Muscle of leg (tissue), 11 donors: ENCODE results near the gene C17orf67. TPM values are rescaled to one million over a fixed set of nuclear protein-coding genes. Genes with fewer than 3 reads are reported as not detected.

Experiments
- DNase-seq: peaks from one replicate; pipeline ENCODE4 v3.0.0; 2013
- H3K27ac ChIP-seq: one replicate; pipeline ENCODE4 v1.5.1; 2013; ENCODE audit warnings: mild to moderate bottlenecking, low read length, control low read depth
- H3K27me3 ChIP-seq: one replicate; pipeline ENCODE4 v1.6.1; 2013; ENCODE audit warnings: low read length; ENCODE audit not compliant: control insufficient read depth, insufficient read depth
- H3K36me3 ChIP-seq: one replicate; pipeline ENCODE4 v1.6.1; 2013; ENCODE audit warnings: low read length; ENCODE audit not compliant: control insufficient read depth, insufficient read depth
- H3K4me1 ChIP-seq: one replicate; pipeline ENCODE4 v1.6.1; 2013; ENCODE audit warnings: low read length; ENCODE audit not compliant: control insufficient read depth, insufficient read depth
- H3K4me3 ChIP-seq: one replicate; pipeline ENCODE4 v1.5.1; 2013; ENCODE audit warnings: low read length, control low read depth
- H3K9me3 ChIP-seq: replicated peaks from 2 replicates; pipeline ENCODE4 v1.6.1; 2013; ENCODE audit warnings: low read depth, low read length; ENCODE audit not compliant: control insufficient read depth
- WGBS: methylation state at CpG from one replicate; pipeline ENCODE4 v1.1.5; 2013; ENCODE audit warnings: missing lambda C conversion rate; ENCODE audit not compliant: insufficient coverage; 5-methylcytosine and 5-hydroxymethylcytosine counted together
- polyA plus RNA-seq, 8 donors: library from polyadenylated mRNA; unstranded; fragments of 120-200 nt; gene quantifications; one replicate each; pipeline versions ENCODE4 v1.2.1 to v1.2.3, GENCODE V29; 2013; ENCODE audit warnings: inconsistent platforms in 1 of 8, low replicate concordance in 1 of 8; ENCODE audit not compliant: insufficient read length in 8 of 8, insufficient read depth in 1 of 8
- total RNA-seq: library from RNA; stranded (reverse); fragments of 120-200 nt; gene quantifications from one replicate; pipeline ENCODE4 v1.2.4, GENCODE V29; 2013

Gene C17orf67
- total and polyA plus RNA-seq, 9 donors = 1.3 to 2.3 (median 1.9) TPM

DNA sequence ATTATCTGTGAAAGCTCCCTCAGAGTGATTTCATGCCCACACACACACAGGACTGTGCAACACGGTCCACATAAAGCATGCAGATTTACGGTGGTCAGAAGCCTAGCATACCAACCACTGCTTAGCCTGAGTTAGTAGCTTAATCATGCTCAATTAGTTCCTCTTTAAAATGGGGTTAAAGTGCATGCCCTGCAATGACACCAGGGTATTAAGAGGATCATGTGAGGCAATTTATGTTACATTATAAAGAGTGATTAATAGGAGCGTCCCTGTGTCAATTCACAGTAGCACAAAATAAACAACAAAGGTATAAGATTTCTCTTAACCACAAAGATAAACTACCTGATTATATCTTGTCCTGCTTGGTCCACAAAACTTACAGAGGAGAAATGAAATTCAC is 39.8 kb downstream of the C17orf67 start:
- Histone ChIP-seq H3K36me3 (no peaks in the 10 kb centered on the region), H3K4me3 (no peak overlapping the region), H3K27ac (no peak overlapping the region), H3K9me3 (no peaks in the 10 kb centered on the region), H3K4me1 (peaks cover 6% of the 10 kb centered on the region), H3K27me3 (no peaks in the 10 kb centered on the region)
- DNase-seq = no peak
- WGBS = no CpG with 5 or more reads among the region's 3 CpGs

DNA sequence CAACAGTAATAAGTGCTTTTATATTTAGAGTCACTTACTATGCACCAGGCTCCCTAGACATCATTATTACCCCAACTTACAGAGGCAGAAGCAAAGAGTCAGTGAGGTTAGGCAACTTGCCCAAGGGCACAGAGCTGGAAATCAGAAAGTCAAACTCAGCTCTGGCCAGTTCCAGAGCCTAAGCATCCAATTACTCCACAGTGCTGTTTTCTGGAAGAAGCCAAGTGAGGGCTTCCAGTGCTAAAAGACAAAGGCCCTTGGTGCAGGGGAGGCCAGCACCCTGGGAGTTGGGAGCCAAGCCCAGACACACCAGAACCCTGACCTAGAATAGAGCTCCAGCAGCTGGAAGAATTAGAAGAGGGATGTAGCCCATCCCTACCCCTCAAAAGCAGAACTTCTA is 40.2 kb downstream of the C17orf67 start:
- Histone ChIP-seq H3K4me3 (no peak overlapping the region), H3K36me3 (no peaks in the 10 kb centered on the region), H3K4me1 (peaks cover 6% of the 10 kb centered on the region), H3K9me3 (no peaks in the 10 kb centered on the region), H3K27me3 (no peaks in the 10 kb centered on the region), H3K27ac (no peak overlapping the region)
- no peak for DNase-seq

DNA sequence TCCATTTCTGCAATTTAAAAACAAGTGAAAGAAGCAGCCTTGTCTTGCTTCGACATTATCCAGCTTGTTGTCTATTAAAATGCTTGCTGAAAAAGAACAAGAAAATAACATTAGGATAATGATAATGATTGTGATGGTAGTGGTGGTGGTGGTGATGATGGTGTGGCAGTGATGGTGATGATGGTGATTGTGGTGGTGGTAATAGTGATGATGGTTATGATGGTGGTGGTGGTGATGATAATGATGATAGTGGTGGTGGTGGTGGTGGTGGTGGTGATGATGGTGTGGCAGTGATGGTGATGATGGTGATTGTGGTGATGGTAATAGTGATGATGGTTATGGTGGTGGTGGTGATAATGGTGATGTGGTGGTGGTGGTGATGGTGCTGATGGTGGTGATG is 41.5 kb downstream of the C17orf67 start:
- Histone ChIP-seq H3K9me3 (no peaks in the 10 kb centered on the region), H3K27me3 (no peaks in the 10 kb centered on the region), H3K36me3 (no peaks in the 10 kb centered on the region), H3K4me3 (no peak overlapping the region), H3K4me1 (peaks cover 6% of the 10 kb centered on the region), H3K27ac (no peak overlapping the region)
- WGBS = 91% methylated on average over 1 of the region's 1 CpG
- DNase-seq = no peak

DNA sequence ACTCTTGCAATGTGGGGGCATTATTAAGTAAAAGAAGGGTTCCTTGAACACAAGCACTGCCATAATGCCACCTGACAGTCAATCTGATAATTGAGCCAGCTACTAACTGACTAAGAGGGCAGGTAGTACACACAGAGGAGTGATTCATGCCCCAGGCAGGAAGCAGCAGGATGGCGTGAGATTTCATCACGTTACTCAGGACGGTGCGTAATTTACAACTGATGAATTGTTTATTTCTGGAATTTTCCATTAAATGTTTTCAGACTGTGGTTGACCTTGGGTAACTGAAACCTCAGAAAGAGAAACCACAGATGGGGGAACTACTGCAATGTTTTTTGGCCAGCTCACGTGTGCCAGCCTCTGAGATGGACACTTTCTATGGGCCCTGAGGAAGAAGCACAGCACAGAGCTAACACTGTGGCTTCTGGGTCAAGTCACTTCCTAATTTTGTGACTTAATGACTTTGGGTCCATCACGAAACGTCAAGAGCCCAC is 46.7 kb downstream of the C17orf67 start:
- Histone ChIP-seq H3K9me3 (no peaks in the 10 kb centered on the region), H3K4me1 (no peaks in the 10 kb centered on the region), H3K4me3 (no peak overlapping the region), H3K36me3 (no peaks in the 10 kb centered on the region), H3K27me3 (no peaks in the 10 kb centered on the region), H3K27ac (no peak overlapping the region)
- 45% methylated on average over 5 of the region's 7 CpGs for WGBS
- peak; percentile 42 for DNase-seq

DNA sequence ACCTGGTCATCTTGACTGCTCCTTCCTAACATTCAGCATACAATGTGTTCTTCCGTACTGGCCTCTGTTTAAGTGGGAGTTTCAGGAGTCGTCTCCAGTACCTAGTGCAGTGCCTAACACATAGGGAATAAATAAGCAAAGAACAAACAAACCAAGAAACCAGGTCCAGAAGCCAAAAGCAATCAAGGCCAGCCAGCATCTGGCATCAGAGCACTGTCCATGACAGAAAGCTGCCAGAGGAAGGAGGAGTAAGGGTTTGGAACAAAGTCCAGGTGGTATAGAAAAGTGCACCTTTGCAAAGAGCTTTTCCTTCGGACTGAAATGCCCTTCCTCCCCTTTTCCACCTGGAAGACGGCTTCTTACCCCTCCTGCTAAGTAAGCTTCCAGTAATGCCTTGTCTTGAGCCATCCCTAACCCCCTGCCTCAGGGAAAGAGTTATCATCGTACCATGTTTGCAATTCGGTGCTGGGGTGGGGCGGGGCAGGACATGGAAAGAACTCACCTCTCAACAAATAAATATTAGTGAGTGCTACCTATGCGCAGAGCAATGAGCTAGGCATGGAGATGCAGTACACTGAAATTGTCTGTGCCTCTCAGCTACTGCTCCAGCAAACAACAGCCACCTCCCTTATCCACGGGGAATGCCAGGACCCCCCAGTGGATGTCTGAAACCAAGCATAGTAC is 47.6 kb downstream of the C17orf67 start:
- no peak for DNase-seq
- 43% methylated on average over 1 of the region's 9 CpGs for WGBS
- no peak overlapping the region for H3K27ac ChIP-seq
- H3K27me3 ChIP-seq = peaks cover 3% of the 10 kb centered on the region
- no peaks in the 10 kb centered on the region for H3K9me3 ChIP-seq
- no peaks in the 10 kb centered on the region for H3K36me3 ChIP-seq
- H3K4me1 ChIP-seq = no peaks in the 10 kb centered on the region
- no peak overlapping the region for H3K4me3 ChIP-seq

DNA sequence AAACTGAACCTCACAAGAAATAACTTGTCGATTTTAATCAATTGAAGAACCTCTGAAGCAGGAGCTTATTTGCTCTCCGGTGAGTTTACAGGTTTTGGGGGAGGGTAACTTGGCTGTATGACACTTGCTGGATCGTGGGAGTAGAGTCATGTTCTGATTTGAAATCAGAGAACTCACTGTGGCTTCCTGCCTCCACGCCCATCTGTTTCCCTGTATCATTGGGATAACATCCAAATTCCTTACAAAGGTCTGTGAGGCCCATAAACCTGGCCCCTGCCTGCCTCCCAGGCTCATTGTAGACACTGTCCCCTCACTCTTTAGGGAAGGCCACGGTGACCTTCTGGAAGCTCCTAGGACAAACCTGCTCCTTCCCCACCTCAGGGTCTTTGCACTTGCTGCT is 48.3 kb downstream of the C17orf67 start:
- peaks cover 6% of the 10 kb centered on the region for H3K27me3 ChIP-seq
- DNase-seq = no peak
- WGBS = 54% methylated on average over 3 of the region's 5 CpGs
- H3K4me1 ChIP-seq = peaks cover 1% of the 10 kb centered on the region
- H3K4me3 ChIP-seq = no peak overlapping the region
- H3K9me3 ChIP-seq = no peaks in the 10 kb centered on the region
- no peaks in the 10 kb centered on the region for H3K36me3 ChIP-seq
- no peak overlapping the region for H3K27ac ChIP-seq

DNA sequence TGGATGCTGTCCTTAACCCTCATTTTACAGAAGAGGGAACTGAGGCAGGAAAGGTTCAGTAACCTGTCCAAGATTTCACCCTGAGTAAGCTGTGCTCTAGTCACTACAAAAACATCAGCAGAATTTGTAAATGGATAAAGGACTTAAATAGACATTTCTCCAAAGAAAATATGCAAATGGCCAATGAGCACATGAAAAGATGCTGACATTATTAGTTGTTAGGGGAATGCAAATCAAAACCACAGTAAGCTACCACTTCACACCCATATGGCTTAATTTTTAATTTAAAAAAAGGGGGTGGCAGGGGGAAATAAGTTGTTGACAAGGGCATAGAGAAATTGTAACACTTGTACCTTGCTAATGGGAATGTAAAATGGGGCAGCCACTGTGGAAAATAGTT is 51.4 kb downstream of the C17orf67 start:
- no peak for DNase-seq
- Histone ChIP-seq H3K4me1 (peaks cover 7% of the 10 kb centered on the region), H3K27me3 (peaks cover 21% of the 10 kb centered on the region), H3K4me3 (no peak overlapping the region), H3K36me3 (no peaks in the 10 kb centered on the region), H3K9me3 (no peaks in the 10 kb centered on the region), H3K27ac (no peak overlapping the region)

DNA sequence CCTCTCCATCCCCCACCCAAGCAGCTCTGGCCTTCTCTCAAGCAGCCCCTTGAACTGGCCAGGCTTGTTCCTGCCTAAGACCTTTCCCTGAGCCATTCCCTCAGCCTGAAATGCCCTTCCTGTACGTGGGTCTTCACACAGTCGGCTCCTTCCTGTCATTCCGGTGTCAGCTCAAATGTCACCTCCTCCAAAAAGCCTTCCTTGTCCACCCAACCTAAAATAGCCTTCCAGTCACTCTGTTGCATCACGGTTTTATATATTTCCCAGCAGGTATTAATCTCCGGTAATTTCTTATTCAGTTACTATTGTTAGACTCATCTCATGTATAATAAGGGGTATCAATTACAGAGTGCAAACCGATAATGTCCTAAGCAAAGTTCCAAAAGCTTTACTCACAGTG is 51.8 kb downstream of the C17orf67 start:
- Histone ChIP-seq H3K27me3 (peaks cover 21% of the 10 kb centered on the region), H3K4me3 (no peak overlapping the region), H3K9me3 (no peaks in the 10 kb centered on the region), H3K36me3 (no peaks in the 10 kb centered on the region), H3K27ac (no peak overlapping the region), H3K4me1 (peaks cover 7% of the 10 kb centered on the region)
- 30% methylated on average over 3 of the region's 6 CpGs for WGBS
- no peak for DNase-seq

DNA sequence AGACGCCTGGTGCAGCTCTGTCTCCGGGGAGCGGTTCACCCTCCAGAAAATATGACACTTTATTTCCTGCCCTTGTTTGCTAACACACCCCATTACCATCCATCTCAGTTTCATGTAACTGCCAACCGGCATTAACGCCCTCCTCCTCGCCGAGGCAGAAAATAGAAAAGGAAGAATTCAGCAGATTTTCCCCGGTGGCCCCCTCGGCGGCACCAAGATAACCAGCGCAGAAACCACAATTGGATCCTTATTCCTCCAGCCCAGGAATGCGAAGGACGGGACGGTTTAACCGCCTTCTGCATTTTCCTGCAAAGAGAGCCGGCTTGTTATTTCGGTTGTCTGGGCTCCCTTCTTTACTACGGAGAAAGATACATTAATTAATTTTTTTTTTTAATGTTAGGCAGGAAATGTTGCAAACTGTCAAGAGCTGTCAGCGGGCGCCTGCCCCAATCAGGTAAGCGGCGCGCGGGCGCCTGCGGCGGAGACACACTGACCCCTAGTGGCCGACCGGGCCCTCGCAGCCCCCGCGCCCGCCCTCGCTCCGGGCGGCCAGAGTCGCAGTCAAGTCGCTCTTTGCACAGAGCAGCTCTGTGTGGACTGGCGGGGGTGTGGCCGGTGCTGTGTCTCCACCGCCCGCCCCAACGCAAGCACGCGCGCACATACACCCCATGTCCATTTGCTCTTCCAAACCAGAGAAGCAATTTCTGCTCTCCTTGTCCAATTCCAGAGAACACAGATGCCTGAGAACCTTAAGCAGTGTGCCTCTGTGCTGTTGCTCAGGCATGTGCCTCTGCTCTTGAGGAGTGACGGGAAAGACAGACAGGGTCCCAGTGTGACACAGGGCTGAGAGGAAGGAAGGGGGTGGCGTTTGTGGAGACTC is 53.6 kb downstream of the C17orf67 start:
- H3K27ac ChIP-seq = no peak overlapping the region
- peaks cover 7% of the 10 kb centered on the region for H3K4me1 ChIP-seq
- WGBS = 0% methylated on average over 41 of the region's 48 CpGs
- no peaks in the 10 kb centered on the region for H3K9me3 ChIP-seq
- peak overlapping the region; percentile 16 for H3K4me3 ChIP-seq
- DNase-seq = peak; percentile 70
- peaks cover 21% of the 10 kb centered on the region for H3K27me3 ChIP-seq
- H3K36me3 ChIP-seq = no peaks in the 10 kb centered on the region

DNA sequence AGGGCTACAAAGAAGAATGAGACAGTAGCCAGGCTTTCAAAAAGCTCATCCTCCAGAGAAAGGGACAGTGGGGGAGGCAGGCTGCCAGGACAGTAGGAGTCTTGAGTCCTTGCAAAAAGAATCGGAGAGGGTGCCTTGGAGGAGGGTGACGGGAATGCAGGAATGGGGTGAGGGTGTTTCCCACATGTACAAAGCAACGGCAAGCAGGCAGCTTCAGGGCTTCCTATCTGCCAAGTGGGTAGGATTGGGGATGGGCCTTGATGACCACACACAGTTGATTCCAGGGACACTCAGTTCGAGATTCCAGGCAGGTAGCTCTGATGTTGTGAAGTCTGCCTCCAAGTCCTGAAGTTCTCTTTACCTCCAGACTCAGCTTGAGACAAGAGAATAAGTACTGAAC is 54.4 kb downstream of the C17orf67 start:
- no peak overlapping the region for H3K4me3 ChIP-seq
- WGBS = 49% methylated on average over 2 of the region's 4 CpGs
- H3K9me3 ChIP-seq = no peaks in the 10 kb centered on the region
- H3K27ac ChIP-seq = no peak overlapping the region
- no peaks in the 10 kb centered on the region for H3K36me3 ChIP-seq
- peaks cover 7% of the 10 kb centered on the region for H3K4me1 ChIP-seq
- no peak for DNase-seq
- H3K27me3 ChIP-seq = peaks cover 21% of the 10 kb centered on the region
